NT2/D1 (cell line): ENCODE results near the gene RIOK1.

Experiments used
- DNase-seq: peaks from one replicate; pipeline ENCODE4 v3.0.0-alpha.2; 2011; ENCODE audit warnings: low read depth, low spot score
- H3K27me3 ChIP-seq: 2 replicates; pipeline ENCODE4 v1.6.0; 2011; ENCODE audit warnings: mild to moderate bottlenecking; ENCODE audit not compliant: insufficient read length, insufficient read depth
- H3K36me3 ChIP-seq: 2 replicates; pipeline ENCODE4 v1.6.1; 2011; ENCODE audit warnings: mild to moderate bottlenecking, low read length, mixed read lengths; ENCODE audit not compliant: insufficient read depth, insufficient read length
- H3K4me1 ChIP-seq: 2 replicates; pipeline ENCODE4 v1.5.1; 2011; ENCODE audit not compliant: insufficient read depth, insufficient read length
- H3K4me3 ChIP-seq: 2 replicates; pipeline ENCODE4 v1.5.1; 2011; ENCODE audit warnings: low read depth; ENCODE audit not compliant: insufficient read length
- H3K9ac ChIP-seq: 2 replicates; pipeline ENCODE4 v1.6.0; 2011; ENCODE audit warnings: low read depth; ENCODE audit not compliant: insufficient read length
- H3K9me3 ChIP-seq: 2 replicates; pipeline ENCODE4 v1.5.1; 2011; ENCODE audit warnings: mild to moderate bottlenecking, low read length; ENCODE audit not compliant: insufficient read depth
- SUZ12 ChIP-seq: IDR thresholded peaks from 2 replicates; pipeline ENCODE4 v1.6.1; 2011; ENCODE audit not compliant: insufficient read length, insufficient read depth; ENCODE audit errors: extremely low read depth
- YY1 ChIP-seq: IDR thresholded peaks from 2 replicates; pipeline ENCODE4 v1.6.1; 2011; ENCODE audit not compliant: insufficient read length, insufficient read depth
- ZNF274 ChIP-seq: IDR thresholded peaks from 2 replicates; pipeline ENCODE4 v1.6.1; 2011; ENCODE audit warnings: mild to moderate bottlenecking, low read depth, low read length

RIOK1 gene

DNA sequence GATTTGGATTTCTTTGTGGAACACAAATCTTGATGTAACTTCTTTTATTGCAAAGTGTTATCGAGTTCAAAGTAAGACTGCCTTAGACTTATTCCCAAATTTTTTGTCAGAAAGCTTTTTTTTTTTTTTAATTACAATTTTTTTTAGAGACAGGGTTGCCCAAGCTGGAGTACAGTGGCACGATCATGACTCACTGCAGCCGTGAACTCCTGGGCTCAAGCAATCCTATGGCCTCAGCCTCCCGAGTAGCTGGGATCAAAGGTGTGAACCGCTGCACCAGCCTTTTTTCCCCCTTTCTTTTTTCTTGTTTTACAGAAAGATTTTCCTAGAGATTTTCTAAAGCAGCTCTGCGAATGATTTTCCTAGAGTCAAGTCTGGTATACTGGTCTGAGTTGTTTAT lies 2.8 kb downstream of the RIOK1 start:
- DNase-seq: no peak
- Histone ChIP-seq H3K4me3 (no peak overlapping the region), H3K27me3 (no peaks in the 10 kb centered on the region), H3K9me3 (no peaks in the 10 kb centered on the region), H3K36me3 (peaks cover 46% of the 10 kb centered on the region), H3K9ac (no peak overlapping the region), H3K4me1 (no peaks in the 10 kb centered on the region)
- TF ChIP-seq ZNF274: no peak
- no peak for TF ChIP-seq SUZ12
- TF ChIP-seq YY1: no peak

- H3K4me3 ChIP-seq: no peak overlapping the region
- H3K36me3 ChIP-seq: peaks cover 76% of the 10 kb centered on the region
- H3K4me1 ChIP-seq: no peaks in the 10 kb centered on the region
- no peaks in the 10 kb centered on the region for H3K27me3 ChIP-seq
- DNase-seq: no peak
- H3K9me3 ChIP-seq: no peaks in the 10 kb centered on the region
- TF ChIP-seq ZNF274: no peak
- no peak for TF ChIP-seq YY1
- TF ChIP-seq SUZ12: no peak
- H3K9ac ChIP-seq: no peak overlapping the region
Observed at GRCh38 chr6:7401075-7401474, 11.5 kb downstream of the RIOK1 start.

GRCh38 chr6:7402716-7403115 lies 13.1 kb downstream of the RIOK1 start:
- Histone ChIP-seq H3K4me1 (no peaks in the 10 kb centered on the region), H3K9ac (no peak overlapping the region), H3K4me3 (no peak overlapping the region), H3K27me3 (no peaks in the 10 kb centered on the region), H3K9me3 (no peaks in the 10 kb centered on the region), H3K36me3 (peaks cover 77% of the 10 kb centered on the region)
- no peak for TF ChIP-seq ZNF274
- TF ChIP-seq YY1: no peak
- TF ChIP-seq SUZ12: no peak
- DNase-seq: no peak

DNA sequence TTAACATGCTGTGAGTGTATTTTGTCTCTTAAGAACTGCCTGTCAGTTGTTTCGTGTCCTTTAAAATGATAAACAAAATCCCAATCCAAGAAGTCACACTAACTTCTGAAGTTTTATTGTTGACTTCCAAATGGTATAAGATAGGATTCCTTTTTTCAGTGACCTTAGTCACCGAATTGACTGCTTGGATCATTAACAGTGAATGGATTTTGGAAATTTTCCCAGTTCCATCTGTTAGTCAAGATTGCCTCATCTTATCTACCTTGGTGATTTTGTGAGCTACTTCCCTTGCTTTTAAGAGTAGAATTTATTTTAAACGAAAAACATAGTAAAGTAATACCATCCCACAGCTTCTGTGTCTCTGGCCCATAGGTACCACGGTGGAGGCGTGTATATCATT lies 14.9 kb downstream of the RIOK1 start:
- TF ChIP-seq YY1 (no peak), ZNF274 (no peak), SUZ12 (no peak)
- no peak for DNase-seq
- H3K9me3 ChIP-seq: no peaks in the 10 kb centered on the region
- H3K36me3 ChIP-seq: peaks cover 74% of the 10 kb centered on the region
- H3K9ac ChIP-seq: no peak overlapping the region
- H3K4me3 ChIP-seq: no peak overlapping the region
- no peaks in the 10 kb centered on the region for H3K27me3 ChIP-seq
- no peaks in the 10 kb centered on the region for H3K4me1 ChIP-seq

DNA sequence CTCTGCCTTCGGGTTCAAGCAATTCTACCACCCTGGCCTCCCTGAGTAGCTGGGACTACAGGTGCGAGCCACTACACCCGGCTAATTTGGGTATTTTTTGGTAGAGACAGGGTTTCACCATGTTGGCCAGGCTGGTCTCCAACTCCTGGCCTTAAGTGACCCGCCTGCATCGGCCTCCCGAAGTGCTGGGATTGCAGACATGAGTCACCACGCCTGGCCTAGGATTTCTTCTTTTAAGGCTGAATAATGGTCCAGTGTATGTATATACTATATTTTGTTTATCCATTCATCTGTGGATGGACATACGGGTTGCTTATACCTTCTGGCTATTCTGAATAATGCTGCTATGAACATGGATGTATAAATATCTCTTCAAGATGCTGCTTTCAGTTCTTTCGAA lies 17.1 kb downstream of the RIOK1 start:
- H3K4me1 ChIP-seq: no peaks in the 10 kb centered on the region
- no peak for DNase-seq
- H3K4me3 ChIP-seq: no peak overlapping the region
- TF ChIP-seq ZNF274 (no peak), YY1 (no peak), SUZ12 (no peak)
- H3K9me3 ChIP-seq: no peaks in the 10 kb centered on the region
- H3K36me3 ChIP-seq: peaks cover 76% of the 10 kb centered on the region
- no peaks in the 10 kb centered on the region for H3K27me3 ChIP-seq
- no peak overlapping the region for H3K9ac ChIP-seq

GRCh38 chr6:7409740-7410139 lies 20.1 kb downstream of the RIOK1 start:
- H3K4me3 ChIP-seq: no peak overlapping the region
- no peaks in the 10 kb centered on the region for H3K9me3 ChIP-seq
- peaks cover 70% of the 10 kb centered on the region for H3K36me3 ChIP-seq
- no peak for DNase-seq
- H3K4me1 ChIP-seq: no peaks in the 10 kb centered on the region
- H3K27me3 ChIP-seq: no peaks in the 10 kb centered on the region
- no peak overlapping the region for H3K9ac ChIP-seq
- no peak for TF ChIP-seq YY1
- TF ChIP-seq SUZ12: no peak
- TF ChIP-seq ZNF274: no peak

GRCh38 chr6:7410851-7411250 lies 21.2 kb downstream of the RIOK1 start:
- no peak for DNase-seq
- no peaks in the 10 kb centered on the region for H3K27me3 ChIP-seq
- H3K9ac ChIP-seq: no peak overlapping the region
- no peak overlapping the region for H3K4me3 ChIP-seq
- peaks cover 72% of the 10 kb centered on the region for H3K36me3 ChIP-seq
- no peaks in the 10 kb centered on the region for H3K4me1 ChIP-seq
- no peaks in the 10 kb centered on the region for H3K9me3 ChIP-seq
- TF ChIP-seq YY1: no peak
- no peak for TF ChIP-seq SUZ12
- TF ChIP-seq ZNF274: no peak

- Histone ChIP-seq H3K4me1 (no peaks in the 10 kb centered on the region), H3K36me3 (peaks cover 75% of the 10 kb centered on the region), H3K4me3 (no peak overlapping the region), H3K9me3 (no peaks in the 10 kb centered on the region), H3K27me3 (no peaks in the 10 kb centered on the region), H3K9ac (no peak overlapping the region)
- no peak for DNase-seq
- TF ChIP-seq SUZ12 (no peak), ZNF274 (no peak), YY1 (no peak)
Observed at GRCh38 chr6:7411328-7411727, 21.7 kb downstream of the RIOK1 start.
